RWPE2 (cell line): ENCODE data around the gene ASB18.

Experiments
- ATAC-seq: fragments of 200-7000 bp; cut with Tn5 transposase; 3 replicates; pipeline ENCODE4 v1.9.1; 2021; ENCODE audit warnings: low read depth
- DNase-seq: peaks from one replicate; pipeline ENCODE4 v3.0.0-alpha.2; 2020; ENCODE audit warnings: low spot score
- H3K27ac ChIP-seq: fragments of 450-650 bp; 2 replicates; pipeline ENCODE4 v1.5.1; 2017; ENCODE audit warnings: mild to moderate bottlenecking; ENCODE audit not compliant: poor library complexity, severe bottlenecking
- H3K27me3 ChIP-seq: fragments of 250-450 bp; sonication (Bioruptor Pico); 2 replicates; pipeline ENCODE4 v1.5.1; 2021; ENCODE audit warnings: mild to moderate bottlenecking, moderate library complexity; ENCODE audit not compliant: insufficient read depth, poor library complexity, severe bottlenecking
- H3K36me3 ChIP-seq: fragments of 250-450 bp; sonication (Bioruptor Pico); 2 replicates; pipeline ENCODE4 v1.5.1; 2020; ENCODE audit warnings: low read depth, mild to moderate bottlenecking, moderate library complexity
- H3K4me1 ChIP-seq: fragments of 250-450 bp; sonication (Bioruptor Pico); 2 replicates; pipeline ENCODE4 v1.5.1; 2021; ENCODE audit warnings: mild to moderate bottlenecking, moderate library complexity; ENCODE audit not compliant: insufficient read depth, poor library complexity, severe bottlenecking
- H3K4me3 ChIP-seq: fragments of 250-450 bp; sonication (Bioruptor Pico); 2 replicates; pipeline ENCODE4 v1.5.1; 2021; ENCODE audit warnings: mild to moderate bottlenecking, moderate library complexity; ENCODE audit not compliant: severe bottlenecking
- H3K9me3 ChIP-seq: fragments of 250-450 bp; sonication (Bioruptor Pico); 2 replicates; pipeline ENCODE4 v1.5.1; 2021; ENCODE audit warnings: mild to moderate bottlenecking, moderate library complexity; ENCODE audit not compliant: severe bottlenecking
- CTCF ChIP-seq: fragments of 450-650 bp; IDR thresholded peaks from one replicate; pipeline ENCODE4 v1.5.1; 2017; ENCODE audit warnings: mild to moderate bottlenecking, moderate library complexity; ENCODE audit not compliant: poor library complexity, severe bottlenecking

Gene ASB18

GRCh38 chr2:236173036-236173728, 91.0 kb downstream of the ASB18 start:
- ATAC-seq: no peak; the same call in 2 of the 3 replicates
- TF ChIP-seq CTCF: no peak
- no peak overlapping the region for H3K4me3 ChIP-seq
- no peak for DNase-seq
- H3K27me3 ChIP-seq: peaks cover 72% of the 10 kb centered on the region
- no peaks in the 10 kb centered on the region for H3K36me3 ChIP-seq
- H3K4me1 ChIP-seq: no peaks in the 10 kb centered on the region
- H3K9me3 ChIP-seq: no peaks in the 10 kb centered on the region
- H3K27ac ChIP-seq: no peak overlapping the region

DNA sequence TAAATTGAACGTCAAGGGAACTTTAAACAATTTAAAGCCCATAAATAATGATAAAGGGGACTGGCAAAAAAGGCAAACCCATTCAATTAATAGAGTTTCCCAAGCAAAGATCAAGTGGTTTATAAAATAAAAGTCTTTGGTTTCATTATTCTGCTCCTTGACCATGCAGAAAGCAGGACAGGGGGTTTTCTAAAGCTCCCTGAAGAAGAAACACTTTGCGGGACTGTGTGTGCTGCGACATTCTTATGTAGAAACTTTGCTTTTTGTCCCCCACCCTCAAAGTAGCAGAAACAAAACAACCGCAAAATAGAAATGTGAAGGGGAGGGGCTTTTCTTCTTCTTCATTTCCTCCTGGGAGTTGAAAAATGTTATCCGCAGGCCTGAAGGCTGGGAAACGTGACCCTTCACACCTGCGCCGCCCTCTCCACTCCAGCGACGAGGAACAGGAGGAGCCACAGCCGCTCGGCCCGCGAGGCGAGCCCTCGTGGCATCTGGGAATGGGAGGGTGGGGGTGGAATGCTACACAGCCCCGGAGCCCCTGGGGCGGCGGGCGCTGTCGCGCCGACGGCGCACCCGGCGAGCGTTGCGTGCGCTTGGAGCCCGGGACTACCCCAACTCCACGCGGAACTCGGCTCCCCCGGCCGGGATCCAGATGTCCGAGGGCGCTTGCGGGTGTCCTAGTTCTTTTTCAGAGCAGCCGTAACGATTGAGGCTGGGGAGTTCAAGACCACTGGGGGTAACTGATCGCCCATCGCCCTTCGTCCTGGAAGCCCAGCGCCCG, 91.8 kb downstream of the ASB18 start:
- ATAC-seq (no peak), DNase-seq (no peak)
- H3K4me1 ChIP-seq: no peaks in the 10 kb centered on the region
- no peak overlapping the region for H3K4me3 ChIP-seq
- H3K27me3 ChIP-seq: peaks cover 72% of the 10 kb centered on the region
- no peak for TF ChIP-seq CTCF
- no peaks in the 10 kb centered on the region for H3K9me3 ChIP-seq
- H3K27ac ChIP-seq: no peak overlapping the region
- H3K36me3 ChIP-seq: no peaks in the 10 kb centered on the region

DNA sequence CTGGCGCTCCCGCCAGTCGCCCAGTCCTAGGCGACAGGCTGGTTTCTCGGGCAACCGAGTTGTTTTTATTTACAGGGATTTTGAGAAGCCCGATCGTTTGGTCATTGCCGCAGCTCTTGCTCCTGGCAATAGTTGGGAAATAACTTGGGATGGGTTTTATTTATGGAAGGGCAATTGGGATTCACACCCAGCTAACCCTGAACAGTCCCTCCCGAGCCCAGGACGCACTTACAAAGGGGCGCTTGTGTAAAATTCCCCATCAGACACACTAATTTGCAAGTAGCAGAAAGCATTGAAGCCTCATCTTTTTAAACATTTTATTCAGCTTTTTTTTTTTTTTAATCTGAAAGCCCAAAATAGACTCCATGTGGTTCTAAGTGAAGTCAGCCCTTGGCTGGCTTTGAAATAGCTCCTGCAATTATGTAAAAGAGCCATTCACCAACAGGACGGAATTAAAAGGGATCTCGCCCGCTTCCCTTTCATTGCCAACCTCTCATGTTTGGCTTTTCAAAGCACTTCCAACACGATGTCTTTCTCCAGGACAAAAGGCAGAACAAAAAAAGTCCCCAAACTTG, 92.4 kb downstream of the ASB18 start:
- no peak overlapping the region for H3K27ac ChIP-seq

GRCh38 chr2:236171181-236171679, 93.0 kb downstream of the ASB18 start:
- TF ChIP-seq CTCF: no peak
- DNase-seq: no peak
- H3K4me1 ChIP-seq: no peaks in the 10 kb centered on the region
- H3K36me3 ChIP-seq: no peaks in the 10 kb centered on the region
- H3K27ac ChIP-seq: no peak overlapping the region
- no peaks in the 10 kb centered on the region for H3K9me3 ChIP-seq
- no peak overlapping the region for H3K4me3 ChIP-seq
- no peak for ATAC-seq
- peaks cover 81% of the 10 kb centered on the region for H3K27me3 ChIP-seq

More for the DNA sequence above, 92.4 kb downstream of the ASB18 start:
- H3K36me3 ChIP-seq: no peaks in the 10 kb centered on the region
- no peak for ATAC-seq
- no peaks in the 10 kb centered on the region for H3K4me1 ChIP-seq
- H3K4me3 ChIP-seq: no peak overlapping the region
- no peaks in the 10 kb centered on the region for H3K9me3 ChIP-seq
- H3K27me3 ChIP-seq: peaks cover 76% of the 10 kb centered on the region
- no peak for TF ChIP-seq CTCF
- DNase-seq: no peak
